ENCODE results near the gene PYGB.

GRCh38 chr20:25214819-25215218, 33.1 kb upstream of the PYGB start:
- TF ChIP-seq POLR2AphosphoS5 (IDR thresholded peaks at IDR 0.05; ENCODE audit: low read depth, low read length) (no peak), TAF1 (IDR thresholded peaks at IDR 0.05; ENCODE audit: borderline replicate concordance, insufficient read depth, low read length) (no peak), SIN3A (IDR thresholded peaks at IDR 0.05; ENCODE audit: borderline replicate concordance, insufficient read depth, low read length) (no peak)
- TF ChIP-seq, protein P1, sequence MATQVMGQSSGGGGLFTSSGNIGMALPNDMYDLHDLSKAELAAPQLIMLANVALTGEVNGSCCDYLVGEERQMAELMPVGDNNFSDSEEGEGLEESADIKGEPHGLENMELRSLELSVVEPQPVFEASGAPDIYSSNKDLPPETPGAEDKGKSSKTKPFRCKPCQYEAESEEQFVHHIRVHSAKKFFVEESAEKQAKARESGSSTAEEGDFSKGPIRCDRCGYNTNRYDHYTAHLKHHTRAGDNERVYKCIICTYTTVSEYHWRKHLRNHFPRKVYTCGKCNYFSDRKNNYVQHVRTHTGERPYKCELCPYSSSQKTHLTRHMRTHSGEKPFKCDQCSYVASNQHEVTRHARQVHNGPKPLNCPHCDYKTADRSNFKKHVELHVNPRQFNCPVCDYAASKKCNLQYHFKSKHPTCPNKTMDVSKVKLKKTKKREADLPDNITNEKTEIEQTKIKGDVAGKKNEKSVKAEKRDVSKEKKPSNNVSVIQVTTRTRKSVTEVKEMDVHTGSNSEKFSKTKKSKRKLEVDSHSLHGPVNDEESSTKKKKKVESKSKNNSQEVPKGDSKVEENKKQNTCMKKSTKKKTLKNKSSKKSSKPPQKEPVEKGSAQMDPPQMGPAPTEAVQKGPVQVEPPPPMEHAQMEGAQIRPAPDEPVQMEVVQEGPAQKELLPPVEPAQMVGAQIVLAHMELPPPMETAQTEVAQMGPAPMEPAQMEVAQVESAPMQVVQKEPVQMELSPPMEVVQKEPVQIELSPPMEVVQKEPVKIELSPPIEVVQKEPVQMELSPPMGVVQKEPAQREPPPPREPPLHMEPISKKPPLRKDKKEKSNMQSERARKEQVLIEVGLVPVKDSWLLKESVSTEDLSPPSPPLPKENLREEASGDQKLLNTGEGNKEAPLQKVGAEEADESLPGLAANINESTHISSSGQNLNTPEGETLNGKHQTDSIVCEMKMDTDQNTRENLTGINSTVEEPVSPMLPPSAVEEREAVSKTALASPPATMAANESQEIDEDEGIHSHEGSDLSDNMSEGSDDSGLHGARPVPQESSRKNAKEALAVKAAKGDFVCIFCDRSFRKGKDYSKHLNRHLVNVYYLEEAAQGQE (IDR thresholded peaks at IDR 0.05; ENCODE audit: insufficient read depth in 1 of 2, low read depth in 2 of 2, low read length in 2 of 2), result no peak

Data from PFSK-1 (cell line).